Uterus (tissue), 4 donors: ENCODE data around the gene PPT1. TPM values are rescaled to one million over a fixed set of nuclear protein-coding genes. Genes with fewer than 3 reads are reported as not detected.

ENCODE experiments used
- DNase-seq, 2 donors: peaks; one replicate each; pipeline ENCODE4 v3.0.0-alpha.2; 2019 to 2020
- H3K27ac ChIP-seq, 2 donors: fragments of 200-600 bp; sonication (generic); 1 replicate in 1 of 2; 2 replicates in 1 of 2; pipeline ENCODE4 v1.5.1; 2016 to 2018
- H3K27me3 ChIP-seq, 2 donors: fragments of 200-600 bp; sonication (generic); one replicate each; pipeline ENCODE4 v1.5.1; 2018 to 2019; ENCODE audit warnings: control low read depth in 1 of 2
- H3K36me3 ChIP-seq, 2 donors: fragments of 200-600 bp; sonication (generic); one replicate each; pipeline ENCODE4 v1.5.1; 2019; ENCODE audit warnings: control low read depth in 1 of 2
- H3K4me1 ChIP-seq, 2 donors: fragments of 200-600 bp; sonication (generic); one replicate each; pipeline ENCODE4 v1.5.1; 2018 to 2019; ENCODE audit warnings: control low read depth in 1 of 2
- H3K4me3 ChIP-seq, 2 donors: fragments of 200-600 bp; sonication (generic); 1 replicate in 1 of 2; 2 replicates in 1 of 2; pipeline ENCODE4 v1.5.1; 2018 to 2019; ENCODE audit warnings: mild to moderate bottlenecking in 1 of 2
- H3K9me3 ChIP-seq, 2 donors: fragments of 200-600 bp; sonication (generic); one replicate each; pipeline ENCODE4 v1.5.1; 2019; ENCODE audit warnings: control low read depth in 1 of 2
- CTCF ChIP-seq, 4 experiments: fragments of 200-600 bp in 2 of 4; fragments of 450-650 bp in 2 of 4; sonication (generic) in 2 of 4; IDR thresholded peaks; one replicate each; pipeline ENCODE4 v1.5.1; 2016 to 2019; ENCODE audit warnings: antibody characterized with exemption in 4 of 4, mild to moderate bottlenecking in 2 of 4, moderate library complexity in 1 of 4
- POLR2A ChIP-seq, 2 donors: fragments of 450-650 bp; IDR thresholded peaks; one replicate each; pipeline ENCODE4 v1.6.1; 2016; ENCODE audit warnings: antibody characterized with exemption in 2 of 2, mild to moderate bottlenecking in 1 of 2, moderate library complexity in 1 of 2
- intact Hi-C: fragments of 100-400 bp; cut with DNase I; formaldehyde crosslinking; loops from one replicate; pipeline ENCODE4 v1.15.1; 2023; ENCODE audit warnings: low total_unique reads
- total RNA-seq, 4 donors: library from RNA; depleted of rRNA in 3 of 4; stranded (reverse); fragments of >200 nt in 3 of 4; gene quantifications; one replicate each; pipeline versions ENCODE4 v1.1.0 to v1.2.4, GENCODE V29; 2014 to 2023
- donor health status: DM: yes; HTN: yes; CAD: no.

PPT1 gene
- total RNA-seq, 4 donors from 2014 or later: 81.7 to 123 (median 94.5) TPM

GRCh38 chr1:40133839-40134238 lies 36.8 kb upstream of the PPT1 start:
- TF ChIP-seq POLR2A (IDR thresholded peaks at IDR 0.05): no peak
- TF ChIP-seq CTCF (IDR thresholded peaks at IDR 0.05): no peak
- no peak for DNase-seq
- Histone ChIP-seq H3K36me3 (no peaks in the 10 kb centered on the region), H3K27ac (no peak overlapping the region), H3K4me1 (no peaks in the 10 kb centered on the region), H3K9me3 (no peaks in the 10 kb centered on the region), H3K27me3 (peaks cover 0 to 7% of the 10 kb centered on the region in 2 donors), H3K4me3 (no peak overlapping the region)
- intact Hi-C loops: no loop called here

GRCh38 chr1:40133312-40133665 lies 36.2 kb upstream of the PPT1 start:
- no peak overlapping the region for H3K4me3 ChIP-seq
- H3K4me1 ChIP-seq: no peaks in the 10 kb centered on the region
- DNase-seq: no peak
- intact Hi-C loops: no loop called here
- no peaks in the 10 kb centered on the region for H3K36me3 ChIP-seq
- H3K27ac ChIP-seq: no peak overlapping the region
- H3K9me3 ChIP-seq: no peaks in the 10 kb centered on the region
- H3K27me3 ChIP-seq: peaks cover 0 to 7% of the 10 kb centered on the region in 2 donors
- no peak for TF ChIP-seq CTCF (IDR thresholded peaks at IDR 0.05)
- no peak for TF ChIP-seq POLR2A (IDR thresholded peaks at IDR 0.05)

GRCh38 chr1:40132383-40133311 lies 35.6 kb upstream of the PPT1 start:
- Histone ChIP-seq H3K4me1 (no peaks in the 10 kb centered on the region), H3K4me3 (no peak overlapping the region), H3K27me3 (peaks cover 0 to 7% of the 10 kb centered on the region in 2 donors), H3K36me3 (no peaks in the 10 kb centered on the region), H3K9me3 (no peaks in the 10 kb centered on the region), H3K27ac (no peak overlapping the region)
- TF ChIP-seq CTCF (IDR thresholded peaks at IDR 0.05): no peak
- no peak for TF ChIP-seq POLR2A (IDR thresholded peaks at IDR 0.05)
- intact Hi-C loops: no loop called here
- DNase-seq: no peak

GRCh38 chr1:40130892-40131291 lies 33.8 kb upstream of the PPT1 start:
- TF ChIP-seq POLR2A (IDR thresholded peaks at IDR 0.05) (no peak), CTCF (IDR thresholded peaks at IDR 0.05) (no peak)
- intact Hi-C loops: no loop called here
- H3K4me3 ChIP-seq: no peak overlapping the region
- peaks cover 0 to 7% of the 10 kb centered on the region in 2 donors for H3K27me3 ChIP-seq
- DNase-seq: no peak
- H3K9me3 ChIP-seq: no peaks in the 10 kb centered on the region
- H3K4me1 ChIP-seq: no peaks in the 10 kb centered on the region
- no peaks in the 10 kb centered on the region for H3K36me3 ChIP-seq
- no peak overlapping the region for H3K27ac ChIP-seq

GRCh38 chr1:40122855-40123254 lies 25.8 kb upstream of the PPT1 start:
- Histone ChIP-seq H3K4me3 (no peak overlapping the region), H3K27me3 (no peaks in the 10 kb centered on the region), H3K4me1 (no peaks in the 10 kb centered on the region), H3K27ac (no peak overlapping the region), H3K9me3 (no peaks in the 10 kb centered on the region), H3K36me3 (no peaks in the 10 kb centered on the region)
- no peak for TF ChIP-seq CTCF (IDR thresholded peaks at IDR 0.05)
- TF ChIP-seq POLR2A (IDR thresholded peaks at IDR 0.05): no peak
- no peak for DNase-seq
- intact Hi-C loops: no loop called here
